ENCODE measurements around the gene C19orf81.

The C19orf81 gene

GRCh38 chr19:50664204-50664603 lies 15.0 kb downstream of the C19orf81 start:
- Histone ChIP-seq H3K27ac (no peak overlapping the region), H3K27me3 (ENCODE audit: insufficient read depth, low read depth) (no peaks in the 10 kb centered on the region), H3K4me1 (ENCODE audit: low read depth, poor library complexity, severe bottlenecking) (no peaks in the 10 kb centered on the region), H3K36me3 (ENCODE audit: insufficient read depth) (no peaks in the 10 kb centered on the region), H3K4me2 (no peak overlapping the region), H3K4me3 (IDR thresholded peaks at IDR 0.05; ENCODE audit: insufficient read depth, low read depth, low read length) (no peak overlapping the region), H3K79me2 (ENCODE audit: insufficient read depth, low read depth) (no peaks in the 10 kb centered on the region), H4K20me1 (ENCODE audit: insufficient read depth) (no peaks in the 10 kb centered on the region), H2AFZ (ENCODE audit: low read depth) (no peak overlapping the region), H3K9ac (no peak overlapping the region)
- no peak for TF ChIP-seq CTCF (conservative IDR thresholded peaks at IDR 0.05; ENCODE audit: low read depth, low read length)

- no peaks in the 10 kb centered on the region for H4K20me1 ChIP-seq (ENCODE audit: insufficient read depth)
These were observed 17.3 kb downstream of the C19orf81 start for GRCh38 chr19:50666346-50667176.

GRCh38 chr19:50667177-50667758 lies 18.0 kb downstream of the C19orf81 start:
- Histone ChIP-seq H3K4me1 (ENCODE audit: low read depth, poor library complexity, severe bottlenecking) (no peaks in the 10 kb centered on the region), H3K27ac (no peak overlapping the region), H3K36me3 (ENCODE audit: insufficient read depth) (no peaks in the 10 kb centered on the region), H3K79me2 (ENCODE audit: insufficient read depth, low read depth) (no peaks in the 10 kb centered on the region), H3K27me3 (ENCODE audit: insufficient read depth, low read depth) (peaks cover 6% of the 10 kb centered on the region; the same call in 1 of the 2 replicates), H3K4me3 (IDR thresholded peaks at IDR 0.05; ENCODE audit: insufficient read depth, low read depth, low read length) (no peak overlapping the region), H3K4me2 (no peak overlapping the region), H4K20me1 (ENCODE audit: insufficient read depth) (no peaks in the 10 kb centered on the region), H2AFZ (ENCODE audit: low read depth) (no peak overlapping the region), H3K9ac (no peak overlapping the region)
- no peak for TF ChIP-seq CTCF (conservative IDR thresholded peaks at IDR 0.05; ENCODE audit: low read depth, low read length)

More at GRCh38 chr19:50666346-50667176, 17.3 kb downstream of the C19orf81 start:
- Histone ChIP-seq H3K4me1 (ENCODE audit: low read depth, poor library complexity, severe bottlenecking) (no peaks in the 10 kb centered on the region), H3K36me3 (ENCODE audit: insufficient read depth) (no peaks in the 10 kb centered on the region), H3K9ac (no peak overlapping the region), H3K79me2 (ENCODE audit: insufficient read depth, low read depth) (no peaks in the 10 kb centered on the region), H3K27me3 (ENCODE audit: insufficient read depth, low read depth) (peaks cover 4% of the 10 kb centered on the region; the same call in 1 of the 2 replicates), H3K4me3 (IDR thresholded peaks at IDR 0.05; ENCODE audit: insufficient read depth, low read depth, low read length) (no peak overlapping the region), H3K27ac (no peak overlapping the region), H3K4me2 (no peak overlapping the region), H2AFZ (ENCODE audit: low read depth) (no peak overlapping the region)
- no peak for TF ChIP-seq CTCF (conservative IDR thresholded peaks at IDR 0.05; ENCODE audit: low read depth, low read length)

GRCh38 chr19:50667759-50668231 lies 18.6 kb downstream of the C19orf81 start:
- Histone ChIP-seq H3K4me2 (no peak overlapping the region), H3K9ac (no peak overlapping the region), H4K20me1 (ENCODE audit: insufficient read depth) (no peaks in the 10 kb centered on the region), H3K4me1 (ENCODE audit: low read depth, poor library complexity, severe bottlenecking) (no peaks in the 10 kb centered on the region), H3K4me3 (IDR thresholded peaks at IDR 0.05; ENCODE audit: insufficient read depth, low read depth, low read length) (no peak overlapping the region), H2AFZ (ENCODE audit: low read depth) (no peak overlapping the region), H3K36me3 (ENCODE audit: insufficient read depth) (no peaks in the 10 kb centered on the region), H3K27ac (no peak overlapping the region), H3K27me3 (ENCODE audit: insufficient read depth, low read depth) (peaks cover 8% of the 10 kb centered on the region; the same call in 1 of the 2 replicates), H3K79me2 (ENCODE audit: insufficient read depth, low read depth) (no peaks in the 10 kb centered on the region)
- no peak for TF ChIP-seq CTCF (conservative IDR thresholded peaks at IDR 0.05; ENCODE audit: low read depth, low read length)
